DND-41 (cell line): ENCODE results near the gene CKLF.

Source experiments
- EZH2 ChIP-seq: IDR thresholded peaks from 3 replicates; pipeline ENCODE4 v1.6.1; 2012; ENCODE audit warnings: borderline replicate concordance, low read depth, mild to moderate bottlenecking, moderate library complexity, low read length, inconsistent platforms; ENCODE audit not compliant: severe bottlenecking
- TF ChIP-seq, protein P1 (sequence below): IDR thresholded peaks from 2 replicates; pipeline ENCODE4 v1.5.1; 2012; ENCODE audit warnings: borderline replicate concordance, low read length, moderate library complexity, mild to moderate bottlenecking; ENCODE audit not compliant: poor library complexity, severe bottlenecking; ENCODE audit errors: extremely low read depth

DNA sequence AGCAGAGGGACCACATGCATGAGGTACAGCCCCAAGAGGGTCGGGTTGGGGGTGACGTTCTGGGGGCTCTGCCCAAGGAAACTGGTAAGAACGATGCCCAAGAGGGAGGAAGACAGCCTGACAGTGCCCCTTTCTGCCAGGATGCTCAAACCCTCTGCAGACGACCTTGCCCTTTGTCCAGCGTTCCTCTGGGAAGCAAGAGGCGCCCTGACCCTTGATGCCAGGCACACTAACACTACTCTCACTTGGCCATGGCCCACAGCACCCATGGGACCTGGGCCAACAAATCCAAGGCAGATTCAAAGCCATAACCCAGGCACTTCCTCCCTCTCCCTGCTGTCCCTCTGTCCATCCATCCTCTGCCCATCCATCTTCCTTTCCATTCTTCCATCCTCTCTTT lies 22.9 kb upstream of the CKLF start:
- TF ChIP-seq, protein P1, sequence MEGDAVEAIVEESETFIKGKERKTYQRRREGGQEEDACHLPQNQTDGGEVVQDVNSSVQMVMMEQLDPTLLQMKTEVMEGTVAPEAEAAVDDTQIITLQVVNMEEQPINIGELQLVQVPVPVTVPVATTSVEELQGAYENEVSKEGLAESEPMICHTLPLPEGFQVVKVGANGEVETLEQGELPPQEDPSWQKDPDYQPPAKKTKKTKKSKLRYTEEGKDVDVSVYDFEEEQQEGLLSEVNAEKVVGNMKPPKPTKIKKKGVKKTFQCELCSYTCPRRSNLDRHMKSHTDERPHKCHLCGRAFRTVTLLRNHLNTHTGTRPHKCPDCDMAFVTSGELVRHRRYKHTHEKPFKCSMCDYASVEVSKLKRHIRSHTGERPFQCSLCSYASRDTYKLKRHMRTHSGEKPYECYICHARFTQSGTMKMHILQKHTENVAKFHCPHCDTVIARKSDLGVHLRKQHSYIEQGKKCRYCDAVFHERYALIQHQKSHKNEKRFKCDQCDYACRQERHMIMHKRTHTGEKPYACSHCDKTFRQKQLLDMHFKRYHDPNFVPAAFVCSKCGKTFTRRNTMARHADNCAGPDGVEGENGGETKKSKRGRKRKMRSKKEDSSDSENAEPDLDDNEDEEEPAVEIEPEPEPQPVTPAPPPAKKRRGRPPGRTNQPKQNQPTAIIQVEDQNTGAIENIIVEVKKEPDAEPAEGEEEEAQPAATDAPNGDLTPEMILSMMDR, result no peak
- no peak for TF ChIP-seq EZH2
